GM19328 (cell line): ENCODE data around the gene CNP.

Source experiments
- ATAC-seq: cut with Tn5 transposase; IDR thresholded peaks from one replicate; pipeline ENCODE4 v1.9.1; 2021; ENCODE audit warnings: mild to moderate bottlenecking, moderate library complexity; ENCODE audit not compliant: unreplicated experiment

CNP gene

GRCh38 chr17:42026857-42027589 lies 60.4 kb downstream of the CNP start:
- no peak for ATAC-seq
